GM20000 (cell line): ENCODE data around the gene IQCM.

Experiments
- DNase-seq: peaks from one replicate; pipeline ENCODE4 v3.0.0; 2012; ENCODE audit warnings: low spot score
- CTCF ChIP-seq: IDR thresholded peaks from 2 replicates; pipeline ENCODE4 v1.5.1; 2012; ENCODE audit warnings: mild to moderate bottlenecking, control low read depth; ENCODE audit errors: extremely low read depth, missing control alignments

The IQCM gene

GRCh38 chr4:149595500-149595899 is 220.1 kb downstream of the IQCM start:
- no peak for DNase-seq
- no peak for TF ChIP-seq CTCF

GRCh38 chr4:149589826-149590225 is 225.8 kb downstream of the IQCM start:
- no peak for TF ChIP-seq CTCF

GRCh38 chr4:149584722-149585121 is 230.9 kb downstream of the IQCM start:
- TF ChIP-seq CTCF = no peak

More at GRCh38 chr4:149589826-149590225, 225.8 kb downstream of the IQCM start:
- DNase-seq = no peak

GRCh38 chr4:149574971-149575370 is 240.7 kb downstream of the IQCM start:
- TF ChIP-seq CTCF = no peak
- DNase-seq = no peak

More at GRCh38 chr4:149584722-149585121, 230.9 kb downstream of the IQCM start:
- DNase-seq = no peak

GRCh38 chr4:149572716-149573115 is 242.9 kb downstream of the IQCM start:
- no peak for TF ChIP-seq CTCF
- no peak for DNase-seq

GRCh38 chr4:149555799-149556198 is 259.8 kb downstream of the IQCM start:
- no peak for TF ChIP-seq CTCF
- no peak for DNase-seq

- TF ChIP-seq CTCF = no peak
- DNase-seq = no peak
Observed at GRCh38 chr4:149555146-149555545, 260.5 kb downstream of the IQCM start.
